GOT3 (cell line): ENCODE data around the gene SGCE.

ENCODE experiments used
- DNase-seq: peaks from one replicate; lab custom pipeline; 2025; ENCODE audit warnings: mixed read lengths; lab: John Stamatoyannopoulos, UW

The SGCE gene

GRCh38 chr7:94565247-94565894 lies 90.6 kb downstream of the SGCE start:
- no peak for DNase-seq

- DNase-seq = no peak
Measured at GRCh38 chr7:94562525-94562924, 93.4 kb downstream of the SGCE start.

- no peak for DNase-seq
Measured at GRCh38 chr7:94561841-94562514, 94.0 kb downstream of the SGCE start.

GRCh38 chr7:94559972-94560371 lies 96.0 kb downstream of the SGCE start:
- DNase-seq = no peak

- no peak for DNase-seq
Measured at GRCh38 chr7:94557215-94557614, 98.7 kb downstream of the SGCE start.

- DNase-seq = no peak
Measured at GRCh38 chr7:94556028-94556427, 99.9 kb downstream of the SGCE start.

GRCh38 chr7:94547126-94547525 lies 108.8 kb downstream of the SGCE start:
- no peak for DNase-seq

GRCh38 chr7:94540428-94540827 lies 115.5 kb downstream of the SGCE start:
- DNase-seq = no peak
